ENCODE measurements around the gene TMEM187.

TMEM187 gene, protein sequence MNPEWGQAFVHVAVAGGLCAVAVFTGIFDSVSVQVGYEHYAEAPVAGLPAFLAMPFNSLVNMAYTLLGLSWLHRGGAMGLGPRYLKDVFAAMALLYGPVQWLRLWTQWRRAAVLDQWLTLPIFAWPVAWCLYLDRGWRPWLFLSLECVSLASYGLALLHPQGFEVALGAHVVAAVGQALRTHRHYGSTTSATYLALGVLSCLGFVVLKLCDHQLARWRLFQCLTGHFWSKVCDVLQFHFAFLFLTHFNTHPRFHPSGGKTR

GRCh38 chrX:153972368-153973126, at the start of gene TMEM187:
Gene TMEM187, plus strand, starts transcription at chrX:153972754. Its CDS starts 9,309 bp downstream, at chrX:153982063.
- H3K4me3 ChIP-seq, result peak within 1 kb of the TSS; percentile 93
- H3K9me3 ChIP-seq (ENCODE audit: low read depth, low read length), result no peaks in the 10 kb centered on the region
- peak within 1 kb of the TSS; percentile 100 for H3K9ac ChIP-seq (ENCODE audit: insufficient read length)
- H3K27ac ChIP-seq, result peak within 1 kb of the TSS; percentile 100
- peaks cover 10% of the 10 kb centered on the region; the same call in 1 of the 2 replicates for H3K36me3 ChIP-seq (ENCODE audit: insufficient read depth, low read length)
- peak; percentile 75 for DNase-seq (ENCODE audit: low read depth, low spot score)
- TF ChIP-seq EZH2 (IDR thresholded peaks at IDR 0.05), result no peak
- TF ChIP-seq POLR2AphosphoS5 (IDR thresholded peaks at IDR 0.05; ENCODE audit: borderline replicate concordance, low read depth, low read length), result no peak; the same call in 1 of the 2 replicates
- no peak for TF ChIP-seq FOXP2 (optimal IDR thresholded peaks at IDR 0.05; ENCODE audit: control extremely low read depth, extremely low read length, insufficient read depth)

- Histone ChIP-seq H3K36me3 (ENCODE audit: insufficient read depth, low read length) (no peaks in the 10 kb centered on the region), H3K9me3 (ENCODE audit: low read depth, low read length) (no peaks in the 10 kb centered on the region), H3K4me3 (no peak overlapping the region), H3K27ac (no peak overlapping the region), H3K9ac (ENCODE audit: insufficient read length) (no peak overlapping the region)
- TF ChIP-seq POLR2AphosphoS5 (IDR thresholded peaks at IDR 0.05; ENCODE audit: borderline replicate concordance, low read depth, low read length) (no peak), EZH2 (IDR thresholded peaks at IDR 0.05) (no peak), FOXP2 (optimal IDR thresholded peaks at IDR 0.05; ENCODE audit: control extremely low read depth, extremely low read length, insufficient read depth) (no peak)
- no peak for DNase-seq (ENCODE audit: low read depth, low spot score)
Measured at GRCh38 chrX:153922932-153923857, 49.4 kb upstream of the TMEM187 start.

DNA sequence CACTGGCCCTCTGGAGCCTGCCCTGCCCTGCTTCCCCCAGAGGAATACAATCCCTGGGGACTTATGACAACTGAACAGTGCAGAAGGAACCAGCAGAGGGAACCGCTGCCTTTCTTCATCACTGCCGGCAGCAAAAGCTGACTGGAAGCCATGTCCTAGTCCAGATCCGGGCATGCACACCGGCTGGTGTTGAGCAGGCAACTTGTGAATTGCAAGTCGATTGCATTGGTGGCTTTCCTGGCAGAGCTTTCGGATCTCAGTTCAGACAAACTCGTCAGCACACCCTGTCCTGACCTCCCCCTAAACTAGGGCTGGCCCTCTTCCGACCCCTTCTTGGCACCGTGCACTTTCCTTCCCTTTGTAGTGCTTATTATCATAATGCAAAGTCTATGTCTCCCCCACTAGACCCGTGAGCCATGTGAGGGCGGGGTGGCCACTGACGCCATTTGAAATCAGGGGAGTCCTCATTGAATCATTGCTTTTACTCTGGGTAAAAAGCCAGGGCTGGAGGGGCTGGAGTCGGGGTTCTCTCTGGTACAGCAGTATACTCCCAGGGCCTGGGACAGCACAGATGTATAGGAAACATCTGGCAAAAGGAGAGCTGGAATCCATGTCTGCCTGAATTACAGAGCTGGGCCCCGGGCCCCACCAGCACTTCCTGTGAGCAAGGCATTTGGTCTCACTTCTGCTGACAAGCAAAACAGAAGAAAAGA, 48.2 kb upstream of the TMEM187 start:
- no peaks in the 10 kb centered on the region for H3K9me3 ChIP-seq (ENCODE audit: low read depth, low read length)
- TF ChIP-seq EZH2 (IDR thresholded peaks at IDR 0.05) (no peak), FOXP2 (optimal IDR thresholded peaks at IDR 0.05; ENCODE audit: control extremely low read depth, extremely low read length, insufficient read depth) (no peak), POLR2AphosphoS5 (IDR thresholded peaks at IDR 0.05; ENCODE audit: borderline replicate concordance, low read depth, low read length) (no peak)
- peak overlapping the region; percentile 69 for H3K27ac ChIP-seq
- no peaks in the 10 kb centered on the region; the same call in 1 of the 2 replicates for H3K36me3 ChIP-seq (ENCODE audit: insufficient read depth, low read length)
- no peak for DNase-seq (ENCODE audit: low read depth, low spot score)
- no peak overlapping the region; the same call in 1 of the 2 replicates for H3K4me3 ChIP-seq
- no peak overlapping the region for H3K9ac ChIP-seq (ENCODE audit: insufficient read length)

GRCh38 chrX:153925387-153925738, 47.2 kb upstream of the TMEM187 start:
- Histone ChIP-seq H3K9ac (ENCODE audit: insufficient read length) (no peak overlapping the region), H3K4me3 (no peak overlapping the region), H3K27ac (peak overlapping the region; percentile 69), H3K36me3 (ENCODE audit: insufficient read depth, low read length) (no peaks in the 10 kb centered on the region; the same call in 1 of the 2 replicates), H3K9me3 (ENCODE audit: low read depth, low read length) (no peaks in the 10 kb centered on the region)
- no peak for DNase-seq (ENCODE audit: low read depth, low spot score)
- TF ChIP-seq POLR2AphosphoS5 (IDR thresholded peaks at IDR 0.05; ENCODE audit: borderline replicate concordance, low read depth, low read length), result no peak
- TF ChIP-seq EZH2 (IDR thresholded peaks at IDR 0.05), result no peak
- TF ChIP-seq FOXP2 (optimal IDR thresholded peaks at IDR 0.05; ENCODE audit: control extremely low read depth, extremely low read length, insufficient read depth), result no peak

DNA sequence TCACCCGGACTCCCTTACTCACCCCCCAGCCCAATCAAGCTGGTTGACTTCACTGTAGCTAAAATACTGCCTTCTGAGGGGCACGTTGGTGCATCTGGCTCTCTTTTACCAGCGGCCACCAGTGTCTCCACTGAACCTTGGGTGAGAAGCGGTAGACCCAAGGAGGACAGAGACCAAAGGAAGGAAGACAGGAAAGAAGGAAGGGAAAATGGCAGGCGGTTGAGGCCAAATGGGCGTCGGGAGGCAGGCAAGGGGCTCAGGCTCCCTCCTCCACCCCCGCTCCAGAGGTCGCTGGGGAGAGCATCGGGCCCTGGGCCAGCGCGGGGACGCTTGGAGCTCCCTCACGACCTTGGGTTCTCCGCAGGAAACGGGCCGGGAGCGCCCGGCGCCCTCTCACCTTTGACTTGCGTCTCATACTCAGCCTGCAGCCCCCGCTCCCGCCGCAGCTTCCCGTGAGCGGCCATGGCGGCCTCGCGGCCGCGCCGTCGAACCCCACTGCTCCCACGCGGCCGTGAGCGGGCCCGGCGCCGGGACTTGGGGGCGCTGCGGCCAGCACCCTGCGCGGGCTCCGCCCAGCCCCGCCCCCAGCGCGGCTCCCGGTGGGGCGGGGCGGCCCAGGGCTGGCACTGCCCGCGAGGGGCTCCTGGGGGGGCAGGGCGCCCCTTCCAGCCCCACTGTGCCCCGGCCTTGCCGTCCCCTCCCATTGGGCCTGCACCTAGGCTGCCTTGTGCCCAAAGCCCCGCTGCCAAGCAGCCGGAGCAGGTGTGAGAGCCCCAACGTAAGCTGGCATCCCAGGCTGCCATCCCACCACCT, 46.6 kb upstream of the TMEM187 start, which contains the start of gene ARHGAP4:
ARHGAP4 (minus strand) TSS at position 526 of the 813 bp plus-strand sequence; CDS start at position 464, 62 bp downstream.
- H3K27ac ChIP-seq, result peak within 1 kb of the TSS; percentile 94
- no peak for DNase-seq (ENCODE audit: low read depth, low spot score)
- H3K4me3 ChIP-seq, result peak within 1 kb of the TSS; percentile 81
- H3K9me3 ChIP-seq (ENCODE audit: low read depth, low read length), result no peaks in the 10 kb centered on the region
- TF ChIP-seq FOXP2 (optimal IDR thresholded peaks at IDR 0.05; ENCODE audit: control extremely low read depth, extremely low read length, insufficient read depth), result no peak
- TF ChIP-seq POLR2AphosphoS5 (IDR thresholded peaks at IDR 0.05; ENCODE audit: borderline replicate concordance, low read depth, low read length), result no peak
- TF ChIP-seq EZH2 (IDR thresholded peaks at IDR 0.05), result no peak
- peak within 1 kb of the TSS; percentile 95 for H3K9ac ChIP-seq (ENCODE audit: insufficient read length)
- H3K36me3 ChIP-seq (ENCODE audit: insufficient read depth, low read length), result no peaks in the 10 kb centered on the region; the same call in 1 of the 2 replicates

- no peaks in the 10 kb centered on the region for H3K9me3 ChIP-seq (ENCODE audit: low read depth, low read length)
- no peak overlapping the region for H3K9ac ChIP-seq (ENCODE audit: insufficient read length)
- DNase-seq (ENCODE audit: low read depth, low spot score), result no peak
- H3K27ac ChIP-seq, result peak overlapping the region; percentile 94
- H3K4me3 ChIP-seq, result peak overlapping the region; percentile 81
- TF ChIP-seq POLR2AphosphoS5 (IDR thresholded peaks at IDR 0.05; ENCODE audit: borderline replicate concordance, low read depth, low read length) (no peak), EZH2 (IDR thresholded peaks at IDR 0.05) (no peak), FOXP2 (optimal IDR thresholded peaks at IDR 0.05; ENCODE audit: control extremely low read depth, extremely low read length, insufficient read depth) (no peak)
- no peaks in the 10 kb centered on the region; the same call in 1 of the 2 replicates for H3K36me3 ChIP-seq (ENCODE audit: insufficient read depth, low read length)
Measured at GRCh38 chrX:153926552-153926857, 46.0 kb upstream of the TMEM187 start.

All from SK-N-MC (cell line).